H1 (cell line): ENCODE measurements around the gene DYSF.

Source experiments
- BRCA1 ChIP-seq: IDR thresholded peaks from 2 replicates; pipeline ENCODE4 v1.6.1; 2012; ENCODE audit warnings: low read depth, low read length, improper control_type of control experiment
- CTCF ChIP-seq, 3 experiments: IDR thresholded peaks; 1 replicate in 2 of 3; 2 replicates in 1 of 3; pipeline versions ENCODE4 v1.5.1 to v1.6.1; 2011; ENCODE audit warnings: low read length in 3 of 3, mild to moderate bottlenecking in 3 of 3, inconsistent platforms in 2 of 3, low read depth in 1 of 3, moderate library complexity in 1 of 3; ENCODE audit not compliant: insufficient read depth in 1 of 3; ENCODE audit errors: control extremely low read depth in 1 of 3
- EZH2 ChIP-seq: fragments of 200-600 bp; sonication (generic); IDR thresholded peaks from 2 replicates; pipeline ENCODE4 v1.7.1; 2012; ENCODE audit warnings: low read depth, mild to moderate bottlenecking, moderate library complexity, low read length, inconsistent platforms; ENCODE audit not compliant: severe bottlenecking
- HDAC2 ChIP-seq, 2 experiments: fragments of 300-600 bp in 1 of 2; sonication (generic) in 1 of 2; IDR thresholded peaks; 2 replicates each; pipeline ENCODE4 v1.6.1; 2011 to 2012; ENCODE audit warnings: low read depth in 2 of 2, low read length in 2 of 2, mild to moderate bottlenecking in 2 of 2, moderate library complexity in 2 of 2, borderline replicate concordance in 1 of 2, inconsistent platforms in 1 of 2
- HDAC6 ChIP-seq: IDR thresholded peaks from one replicate; pipeline ENCODE4 v1.7.1; 2012; ENCODE audit warnings: low read depth, mild to moderate bottlenecking, inconsistent platforms, low read length, moderate library complexity
- POLR2A ChIP-seq, 2 experiments: IDR thresholded peaks; 1 replicate in 1 of 2; 2 replicates in 1 of 2; pipeline ENCODE4 v1.6.1; 2011; ENCODE audit warnings: low read depth in 2 of 2, low read length in 2 of 2, mild to moderate bottlenecking in 2 of 2; ENCODE audit errors: control extremely low read depth in 1 of 2
- SIN3A ChIP-seq, 2 experiments: IDR thresholded peaks in 1 of 2; conservative IDR thresholded peaks in 1 of 2; 2 replicates each; pipeline ENCODE4 v1.6.1; 2011 to 2012; ENCODE audit warnings: low read length in 2 of 2, improper control_type of control experiment in 1 of 2, low read depth in 1 of 2, mild to moderate bottlenecking in 1 of 2
- SP2 ChIP-seq: IDR thresholded peaks from 2 replicates; pipeline ENCODE4 v1.6.1; 2012; ENCODE audit warnings: mild to moderate bottlenecking, low read length, inconsistent platforms
- TAF1 ChIP-seq: IDR thresholded peaks from 2 replicates; pipeline ENCODE4 v1.6.1; 2011; ENCODE audit warnings: mild to moderate bottlenecking, low read depth, low read length
- TBP ChIP-seq: IDR thresholded peaks from 2 replicates; pipeline ENCODE4 v1.6.1; 2011; ENCODE audit warnings: low read depth, low read length, improper control_type of control experiment
- TCF12 ChIP-seq: IDR thresholded peaks from 2 replicates; pipeline ENCODE4 v1.6.1; 2011; ENCODE audit warnings: low read depth, mild to moderate bottlenecking, low read length
- TF ChIP-seq, protein P1 (sequence below): IDR thresholded peaks from 2 replicates; pipeline ENCODE4 v1.6.1; 2011; ENCODE audit warnings: low read length, improper control_type of control experiment

DNA sequence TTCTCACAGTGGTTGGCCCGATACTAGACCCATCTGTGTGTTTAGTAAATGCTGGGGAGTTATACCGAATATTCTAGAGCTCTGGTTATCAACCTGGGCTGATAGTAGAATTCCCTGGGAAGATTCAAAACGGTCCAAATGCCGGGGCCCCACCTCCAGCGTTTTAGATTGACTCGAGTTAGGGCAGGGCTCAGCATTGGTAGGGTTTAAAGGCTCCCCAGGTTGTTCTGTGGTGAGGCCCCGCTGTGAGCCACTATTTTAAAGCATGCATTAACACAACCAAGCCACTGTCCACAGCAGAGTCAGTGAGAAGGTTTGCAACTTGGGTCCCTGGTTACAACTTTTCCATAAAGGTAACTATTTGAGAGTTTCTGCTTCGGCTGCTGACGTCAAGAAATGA lies 73.6 kb downstream of the DYSF start:
- TF ChIP-seq CTCF (IDR thresholded peaks at IDR 0.05; ENCODE audit: control extremely low read depth in 1 of 3, insufficient read depth in 1 of 3, low read depth in 1 of 3, low read length in 3 of 3) (no peak), POLR2A (IDR thresholded peaks at IDR 0.05; ENCODE audit: control extremely low read depth in 1 of 2, low read depth in 2 of 2, low read length in 2 of 2) (no peak), TBP (no peak), TCF12 (no peak), TAF1 (no peak), HDAC6 (no peak), SIN3A (conservative IDR thresholded peaks at IDR 0.05 in 1 of 2, IDR thresholded peaks at IDR 0.05 in 1 of 2; ENCODE audit: low read depth in 1 of 2, low read length in 2 of 2) (no peak), BRCA1 (no peak), SP2 (no peak), HDAC2 (IDR thresholded peaks at IDR 0.05; ENCODE audit: borderline replicate concordance in 1 of 2, low read depth in 2 of 2, low read length in 2 of 2) (no peak), EZH2 (no peak)
- TF ChIP-seq, protein P1, sequence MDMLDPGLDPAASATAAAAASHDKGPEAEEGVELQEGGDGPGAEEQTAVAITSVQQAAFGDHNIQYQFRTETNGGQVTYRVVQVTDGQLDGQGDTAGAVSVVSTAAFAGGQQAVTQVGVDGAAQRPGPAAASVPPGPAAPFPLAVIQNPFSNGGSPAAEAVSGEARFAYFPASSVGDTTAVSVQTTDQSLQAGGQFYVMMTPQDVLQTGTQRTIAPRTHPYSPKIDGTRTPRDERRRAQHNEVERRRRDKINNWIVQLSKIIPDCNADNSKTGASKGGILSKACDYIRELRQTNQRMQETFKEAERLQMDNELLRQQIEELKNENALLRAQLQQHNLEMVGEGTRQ, result no peak
